ENCODE measurements around the gene FGF13. TPM values are rescaled to one million over a fixed set of nuclear protein-coding genes. Genes with fewer than 3 reads are reported as not detected.

Gene FGF13
- polyA plus RNA-seq (2013, experiment 1 of 2), result 0.35 TPM
- polyA plus RNA-seq (2013, experiment 2 of 2), result 0.49 TPM

DNA sequence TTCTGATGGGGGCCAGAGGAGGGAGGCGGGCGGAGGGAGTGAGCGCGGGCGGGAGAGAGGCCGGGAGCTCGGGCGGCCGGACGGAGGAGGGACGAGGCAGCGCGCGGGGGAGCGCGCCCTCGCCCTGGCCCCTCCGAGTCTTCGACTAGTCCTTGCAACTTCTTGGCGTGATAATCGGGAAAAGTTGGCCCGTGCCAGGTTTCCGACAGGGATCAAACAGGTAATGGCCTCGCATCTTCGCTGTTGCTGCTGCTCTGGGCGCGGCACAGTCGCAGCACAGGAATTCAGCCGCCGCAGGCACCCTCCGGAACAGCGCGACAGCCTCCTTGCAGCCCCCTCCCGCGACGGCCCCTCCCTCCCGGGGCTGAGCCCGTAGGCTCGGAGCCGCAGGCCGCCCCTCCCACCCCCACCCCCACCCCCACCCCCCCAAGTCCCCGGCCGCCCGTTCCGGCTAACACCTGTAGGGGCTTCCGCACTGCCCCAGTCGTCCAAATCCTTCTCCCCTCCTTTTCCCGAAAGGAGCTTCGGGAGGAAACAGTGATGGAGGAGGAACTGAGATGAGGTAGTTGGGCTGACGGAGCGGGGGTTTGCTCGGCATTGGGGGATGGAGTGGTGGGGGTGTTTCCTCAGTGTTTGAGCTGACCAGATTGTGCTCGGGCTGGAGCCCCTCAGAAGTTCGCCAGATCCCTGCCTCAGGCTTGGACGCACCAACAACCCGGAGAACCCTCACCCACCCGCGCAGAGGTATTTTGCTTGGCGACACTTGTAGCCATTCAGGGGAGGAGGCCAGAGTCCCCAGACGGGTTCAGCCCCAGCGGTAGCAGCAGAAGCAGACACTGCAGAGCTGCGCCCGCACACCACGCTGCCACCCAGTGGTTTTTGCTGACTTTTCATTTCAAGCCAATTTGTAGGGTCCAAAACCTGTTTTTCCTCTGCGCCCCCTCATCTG lies at the start of gene FGF13:
FGF13 (minus strand) TSS at position 319 of the 949 bp plus-strand sequence. CDS start 714 bp downstream, outside the sequence.
- no peak within 1 kb of the TSS for H3K23ac ChIP-seq (ENCODE audit: low read length in 2 of 2)
- H3K4me2 ChIP-seq (ENCODE audit: low read length, poor library complexity, severe bottlenecking), result peak within 1 kb of the TSS; percentile 87
- H3K14ac ChIP-seq (ENCODE audit: low read length in 2 of 2), result no peak within 1 kb of the TSS
- H2AK5ac ChIP-seq (ENCODE audit: low read length, severe bottlenecking), result no peak within 1 kb of the TSS
- H2AFZ ChIP-seq (ENCODE audit: low read depth, low read length), result no peak within 1 kb of the TSS
- no peak within 1 kb of the TSS for H2BK120ac ChIP-seq (ENCODE audit: low read depth, low read length)
- no peak for DNase-seq
- no peak within 1 kb of the TSS for H4K8ac ChIP-seq (ENCODE audit: low read length)
- H2BK12ac ChIP-seq (ENCODE audit: low read length in 2 of 2), result no peak within 1 kb of the TSS
- H3K4ac ChIP-seq (ENCODE audit: low read depth in 1 of 2, low read length in 2 of 2), result no peak within 1 kb of the TSS
- H3K79me1 ChIP-seq (replicated peaks; ENCODE audit: low read length, poor library complexity, severe bottlenecking), result no peaks in the 10 kb centered on the region
- H2BK15ac ChIP-seq (ENCODE audit: low read depth, poor library complexity, severe bottlenecking), result no peak within 1 kb of the TSS
- H3K4me1 ChIP-seq (ENCODE audit: control insufficient read depth, insufficient read depth, low read depth, low read length), result peaks cover 9% of the 10 kb centered on the region
- no peaks in the 10 kb centered on the region for H3K9me3 ChIP-seq (ENCODE audit: control insufficient read depth, low read length)
- H3K9ac ChIP-seq (ENCODE audit: low read length), result no peak within 1 kb of the TSS
- H4K91ac ChIP-seq (ENCODE audit: low read length), result no peak within 1 kb of the TSS
- peak within 1 kb of the TSS; percentile 26 to 67 for H3K4me3 ChIP-seq (ENCODE audit: insufficient read depth in 1 of 2, low read depth in 1 of 2, low read length in 2 of 2)
- peaks cover 28 to 59% of the 10 kb centered on the region in 2 experiments for H3K27me3 ChIP-seq (ENCODE audit: control insufficient read depth in 1 of 2, insufficient read depth in 1 of 2, low read length in 2 of 2)
- H2BK5ac ChIP-seq (ENCODE audit: low read depth, low read length, poor library complexity, severe bottlenecking), result no peak within 1 kb of the TSS
- 9% methylated on average over 11 of the region's 65 CpGs for WGBS
- H3K36me3 ChIP-seq (ENCODE audit: control insufficient read depth in 1 of 2, insufficient read depth in 2 of 2, low read depth in 1 of 2, low read length in 2 of 2), result no peaks in the 10 kb centered on the region
- no peak within 1 kb of the TSS for H3K18ac ChIP-seq (ENCODE audit: low read depth in 1 of 2, low read length in 2 of 2)
- H3K27ac ChIP-seq (ENCODE audit: low read length, poor library complexity, severe bottlenecking), result no peak within 1 kb of the TSS

GRCh38 chrX:138759217-138759943 lies 47.9 kb upstream of the FGF13 start:
- WGBS, result no CpG with 5 or more reads among the region's 5 CpGs
- H2BK15ac ChIP-seq (ENCODE audit: low read depth, poor library complexity, severe bottlenecking), result no peak overlapping the region
- H3K23ac ChIP-seq (ENCODE audit: low read length in 2 of 2), result no peak overlapping the region
- H2AK5ac ChIP-seq (ENCODE audit: low read length, severe bottlenecking), result no peak overlapping the region
- no peaks in the 10 kb centered on the region for H3K27me3 ChIP-seq (ENCODE audit: control insufficient read depth in 1 of 2, insufficient read depth in 1 of 2, low read length in 2 of 2)
- H2BK12ac ChIP-seq (ENCODE audit: low read length in 2 of 2), result no peak overlapping the region
- no peaks in the 10 kb centered on the region for H3K36me3 ChIP-seq (ENCODE audit: control insufficient read depth in 1 of 2, insufficient read depth in 2 of 2, low read depth in 1 of 2, low read length in 2 of 2)
- H3K4me2 ChIP-seq (ENCODE audit: low read length, poor library complexity, severe bottlenecking), result no peak overlapping the region
- no peak overlapping the region for H2BK120ac ChIP-seq (ENCODE audit: low read depth, low read length)
- H2BK5ac ChIP-seq (ENCODE audit: low read depth, low read length, poor library complexity, severe bottlenecking), result no peak overlapping the region
- no peak for DNase-seq
- no peaks in the 10 kb centered on the region for H3K79me1 ChIP-seq (replicated peaks; ENCODE audit: low read length, poor library complexity, severe bottlenecking)
- no peak overlapping the region for H3K4me3 ChIP-seq (ENCODE audit: insufficient read depth in 1 of 2, low read depth in 1 of 2, low read length in 2 of 2)
- no peak overlapping the region for H3K9ac ChIP-seq (ENCODE audit: low read length)
- no peak overlapping the region for H4K91ac ChIP-seq (ENCODE audit: low read length)
- no peak overlapping the region for H2AFZ ChIP-seq (ENCODE audit: low read depth, low read length)
- no peak overlapping the region for H3K4ac ChIP-seq (ENCODE audit: low read depth in 1 of 2, low read length in 2 of 2)
- no peaks in the 10 kb centered on the region for H3K9me3 ChIP-seq (ENCODE audit: control insufficient read depth, low read length)
- H3K27ac ChIP-seq (ENCODE audit: low read length, poor library complexity, severe bottlenecking), result no peak overlapping the region
- H4K8ac ChIP-seq (ENCODE audit: low read length), result no peak overlapping the region
- no peak overlapping the region for H3K18ac ChIP-seq (ENCODE audit: low read depth in 1 of 2, low read length in 2 of 2)
- no peak overlapping the region for H3K14ac ChIP-seq (ENCODE audit: low read length in 2 of 2)
- H3K4me1 ChIP-seq (ENCODE audit: control insufficient read depth, insufficient read depth, low read depth, low read length), result peaks cover 2% of the 10 kb centered on the region

DNA sequence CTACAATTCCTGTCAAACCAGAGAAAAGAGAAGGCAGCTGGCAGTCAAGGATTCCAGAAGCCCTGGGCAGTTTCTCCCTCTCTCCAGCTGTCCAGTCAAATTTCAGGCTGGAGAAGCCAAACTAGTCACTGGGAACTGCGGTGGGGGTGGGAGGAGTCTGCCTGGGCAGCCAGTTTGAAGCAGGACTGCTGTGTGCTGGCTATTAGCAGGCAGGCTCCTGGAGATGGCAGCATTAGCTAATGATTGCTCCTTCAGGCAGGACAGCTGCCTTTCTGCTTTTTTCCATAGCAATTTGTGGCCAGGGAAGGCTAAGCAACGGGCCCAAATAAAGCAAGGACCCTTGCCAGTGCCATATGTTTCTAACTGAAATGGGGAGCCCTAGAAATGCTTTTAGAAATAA lies 44.7 kb upstream of the FGF13 start:
- Histone ChIP-seq H2BK5ac (ENCODE audit: low read depth, low read length, poor library complexity, severe bottlenecking) (no peak overlapping the region), H3K4me2 (ENCODE audit: low read length, poor library complexity, severe bottlenecking) (no peak overlapping the region), H3K27me3 (ENCODE audit: control insufficient read depth in 1 of 2, insufficient read depth in 1 of 2, low read length in 2 of 2) (no peaks in the 10 kb centered on the region), H4K91ac (ENCODE audit: low read length) (no peak overlapping the region), H3K79me1 (replicated peaks; ENCODE audit: low read length, poor library complexity, severe bottlenecking) (no peaks in the 10 kb centered on the region), H4K8ac (ENCODE audit: low read length) (no peak overlapping the region), H3K18ac (ENCODE audit: low read depth in 1 of 2, low read length in 2 of 2) (no peak overlapping the region), H3K4me3 (ENCODE audit: insufficient read depth in 1 of 2, low read depth in 1 of 2, low read length in 2 of 2) (no peak overlapping the region), H3K14ac (ENCODE audit: low read length in 2 of 2) (no peak overlapping the region), H2BK12ac (ENCODE audit: low read length in 2 of 2) (no peak overlapping the region), H3K4ac (ENCODE audit: low read depth in 1 of 2, low read length in 2 of 2) (no peak overlapping the region), H2BK15ac (ENCODE audit: low read depth, poor library complexity, severe bottlenecking) (no peak overlapping the region), H3K27ac (ENCODE audit: low read length, poor library complexity, severe bottlenecking) (no peak overlapping the region), H3K4me1 (ENCODE audit: control insufficient read depth, insufficient read depth, low read depth, low read length) (no peaks in the 10 kb centered on the region), H3K9ac (ENCODE audit: low read length) (no peak overlapping the region), H2BK120ac (ENCODE audit: low read depth, low read length) (no peak overlapping the region), H3K23ac (ENCODE audit: low read length in 2 of 2) (no peak overlapping the region), H2AFZ (ENCODE audit: low read depth, low read length) (no peak overlapping the region), H3K36me3 (ENCODE audit: control insufficient read depth in 1 of 2, insufficient read depth in 2 of 2, low read depth in 1 of 2, low read length in 2 of 2) (no peaks in the 10 kb centered on the region), H2AK5ac (ENCODE audit: low read length, severe bottlenecking) (no peak overlapping the region), H3K9me3 (ENCODE audit: control insufficient read depth, low read length) (no peaks in the 10 kb centered on the region)
- DNase-seq, result peak; percentile 0
- 21% methylated on average over 2 of the region's 2 CpGs for WGBS

DNA sequence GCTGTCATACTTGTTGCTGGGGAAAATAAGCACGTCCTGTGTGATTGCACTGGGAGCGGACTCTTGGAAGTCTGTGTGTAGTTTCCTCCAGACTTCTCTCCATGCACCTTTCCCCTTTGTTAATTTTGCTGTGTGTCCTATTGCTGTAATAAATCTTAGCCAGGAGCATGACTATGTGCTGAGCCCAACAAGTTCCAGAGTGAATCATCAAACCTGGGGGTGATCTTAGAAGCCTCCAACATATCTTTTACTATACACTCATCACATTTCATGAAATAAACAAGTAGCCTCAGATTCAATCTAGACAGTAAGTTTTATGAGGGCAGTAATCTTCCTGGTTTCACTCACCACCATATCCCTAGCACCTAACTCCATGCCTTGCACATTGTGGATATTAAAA lies 43.3 kb upstream of the FGF13 start:
- no peaks in the 10 kb centered on the region for H3K79me1 ChIP-seq (replicated peaks; ENCODE audit: low read length, poor library complexity, severe bottlenecking)
- DNase-seq, result no peak
- H3K9me3 ChIP-seq (ENCODE audit: control insufficient read depth, low read length), result no peaks in the 10 kb centered on the region
- no peak overlapping the region for H4K91ac ChIP-seq (ENCODE audit: low read length)
- H2AK5ac ChIP-seq (ENCODE audit: low read length, severe bottlenecking), result no peak overlapping the region
- no peak overlapping the region for H3K9ac ChIP-seq (ENCODE audit: low read length)
- no peaks in the 10 kb centered on the region for H3K4me1 ChIP-seq (ENCODE audit: control insufficient read depth, insufficient read depth, low read depth, low read length)
- H3K23ac ChIP-seq (ENCODE audit: low read length in 2 of 2), result no peak overlapping the region
- H3K36me3 ChIP-seq (ENCODE audit: control insufficient read depth in 1 of 2, insufficient read depth in 2 of 2, low read depth in 1 of 2, low read length in 2 of 2), result no peaks in the 10 kb centered on the region
- H3K18ac ChIP-seq (ENCODE audit: low read depth in 1 of 2, low read length in 2 of 2), result no peak overlapping the region
- no CpG with 5 or more reads among the region's 2 CpGs for WGBS
- no peak overlapping the region for H2BK120ac ChIP-seq (ENCODE audit: low read depth, low read length)
- no peak overlapping the region for H4K8ac ChIP-seq (ENCODE audit: low read length)
- H2AFZ ChIP-seq (ENCODE audit: low read depth, low read length), result no peak overlapping the region
- no peak overlapping the region for H3K4ac ChIP-seq (ENCODE audit: low read depth in 1 of 2, low read length in 2 of 2)
- no peak overlapping the region for H3K14ac ChIP-seq (ENCODE audit: low read length in 2 of 2)
- no peaks in the 10 kb centered on the region for H3K27me3 ChIP-seq (ENCODE audit: control insufficient read depth in 1 of 2, insufficient read depth in 1 of 2, low read length in 2 of 2)
- H2BK15ac ChIP-seq (ENCODE audit: low read depth, poor library complexity, severe bottlenecking), result no peak overlapping the region
- H3K4me3 ChIP-seq (ENCODE audit: insufficient read depth in 1 of 2, low read depth in 1 of 2, low read length in 2 of 2), result no peak overlapping the region
- H2BK12ac ChIP-seq (ENCODE audit: low read length in 2 of 2), result no peak overlapping the region
- H3K4me2 ChIP-seq (ENCODE audit: low read length, poor library complexity, severe bottlenecking), result no peak overlapping the region
- H2BK5ac ChIP-seq (ENCODE audit: low read depth, low read length, poor library complexity, severe bottlenecking), result no peak overlapping the region
- no peak overlapping the region for H3K27ac ChIP-seq (ENCODE audit: low read length, poor library complexity, severe bottlenecking)
